Suprapubic skin (tissue), 4 donors: ENCODE measurements around the gene HSD17B14.

Experiments
- EP300 ChIP-seq: sonication (generic); formaldehyde crosslinking; IDR thresholded peaks from one replicate; pipeline ENCODE4 v1.6.1; 2017; ENCODE audit warnings: antibody characterized with exemption
- POLR2AphosphoS5 ChIP-seq, 3 donors: sonication (generic); formaldehyde crosslinking; IDR thresholded peaks; one replicate each; pipeline ENCODE4 v1.6.1; 2017; ENCODE audit warnings: antibody characterized with exemption in 3 of 3

GRCh38 chr19:48867746-48868113, 31.4 kb upstream of the HSD17B14 start:
- TF ChIP-seq POLR2AphosphoS5 (IDR thresholded peaks at IDR 0.05): no peak
- no peak for TF ChIP-seq EP300
